ENCODE measurements around the gene TNFRSF1B.

GRCh38 chr1:12145616-12146342 is 21.0 kb upstream of the TNFRSF1B start:
- TF ChIP-seq CTCF (optimal IDR thresholded peaks at IDR 0.05 in 1 of 3, IDR thresholded peaks at IDR 0.05 in 1 of 3, conservative IDR thresholded peaks at IDR 0.05 in 1 of 3; ENCODE audit: extremely low read depth in 1 of 3, insufficient read depth in 2 of 3, low read length in 3 of 3), result no peak
- no peak for TF ChIP-seq EZH2 (IDR thresholded peaks at IDR 0.05; ENCODE audit: low read length)

Measured in keratinocyte (primary cell).